Liver (tissue), 9 donors: ENCODE results near the gene IL25. TPM values are rescaled to one million over a fixed set of nuclear protein-coding genes. Genes with fewer than 3 reads are reported as not detected.

Experiments
- DNase-seq: peaks from one replicate; pipeline ENCODE4 v3.0.0-alpha.2; 2017; ENCODE audit warnings: low spot score
- H3K27ac ChIP-seq, 2 donors: one replicate each; pipeline ENCODE4 v1.7.0; 2013; ENCODE audit warnings: inconsistent platforms in 2 of 2, low read length in 2 of 2, control low read depth in 1 of 2, low read depth in 1 of 2, mild to moderate bottlenecking in 1 of 2
- H3K27me3 ChIP-seq, 4 donors: one replicate each; pipeline versions ENCODE4 v1.6.1 to v1.7.0; 2013; ENCODE audit warnings: low read length in 3 of 4, inconsistent platforms in 1 of 4, mild to moderate bottlenecking in 1 of 4, moderate library complexity in 1 of 4; ENCODE audit not compliant: control insufficient read depth in 4 of 4, insufficient read depth in 4 of 4
- H3K36me3 ChIP-seq, 4 donors: one replicate each; pipeline versions ENCODE4 v1.6.1 to v1.7.0; 2013; ENCODE audit warnings: low read length in 3 of 4, mild to moderate bottlenecking in 3 of 4, low read depth in 1 of 4, moderate library complexity in 1 of 4; ENCODE audit not compliant: control insufficient read depth in 4 of 4, insufficient read depth in 3 of 4
- H3K4me1 ChIP-seq, 4 donors: one replicate each; pipeline versions ENCODE4 v1.6.1 to v1.7.0; 2013; ENCODE audit warnings: low read length in 3 of 4, mild to moderate bottlenecking in 3 of 4, moderate library complexity in 1 of 4; ENCODE audit not compliant: control insufficient read depth in 4 of 4, insufficient read depth in 4 of 4
- H3K4me3 ChIP-seq, 3 donors: one replicate each; pipeline versions ENCODE4 v1.6.1 to v1.7.0; 2013; ENCODE audit warnings: low read length in 3 of 3, control low read depth in 1 of 3, low read depth in 1 of 3, mild to moderate bottlenecking in 1 of 3
- H3K9ac ChIP-seq, 2 donors: one replicate each; pipeline ENCODE4 v1.7.0; 2013; ENCODE audit warnings: low read length in 2 of 2, mild to moderate bottlenecking in 2 of 2, moderate library complexity in 2 of 2, control low read depth in 1 of 2, low read depth in 1 of 2
- H3K9me3 ChIP-seq, 4 donors: one replicate each; pipeline versions ENCODE4 v1.6.1 to v1.7.0; 2013; ENCODE audit warnings: low read length in 3 of 4; ENCODE audit not compliant: control insufficient read depth in 4 of 4
- ATF3 ChIP-seq: IDR thresholded peaks from 2 replicates; pipeline ENCODE4 v1.6.1; 2016; ENCODE audit warnings: antibody characterized with exemption
- CTCF ChIP-seq: fragments of 150-350 bp; IDR thresholded peaks from 2 replicates; pipeline ENCODE4 v1.5.1; 2017; ENCODE audit warnings: improper control_type of control experiment, low read depth, low read length; ENCODE audit not compliant: missing input control
- EGR1 ChIP-seq, 2 donors: IDR thresholded peaks; 2 replicates each; pipeline ENCODE4 v1.6.1; 2016 to 2018; ENCODE audit warnings: antibody characterized with exemption in 2 of 2, low read depth in 2 of 2
- FOXA1 ChIP-seq: IDR thresholded peaks from 2 replicates; pipeline ENCODE4 v1.6.1; 2016; ENCODE audit warnings: antibody characterized with exemption
- GABPA ChIP-seq, 2 donors: IDR thresholded peaks in 1 of 2; conservative IDR thresholded peaks in 1 of 2; 2 replicates each; pipeline ENCODE4 v1.6.1; 2016; ENCODE audit warnings: antibody characterized with exemption in 2 of 2, mild to moderate bottlenecking in 1 of 2, moderate library complexity in 1 of 2
- HNF4A ChIP-seq, 2 donors: conservative IDR thresholded peaks; 2 replicates each; pipeline ENCODE4 v1.6.1; 2016; ENCODE audit warnings: antibody characterized with exemption in 2 of 2, mild to moderate bottlenecking in 2 of 2
- HNF4G ChIP-seq: IDR thresholded peaks from 2 replicates; pipeline ENCODE4 v1.6.1; 2016; ENCODE audit warnings: antibody characterized with exemption
- JUND ChIP-seq, 2 donors: IDR thresholded peaks; 2 replicates each; pipeline ENCODE4 v1.6.1; 2016; ENCODE audit warnings: antibody characterized with exemption in 2 of 2
- MAX ChIP-seq: IDR thresholded peaks from 2 replicates; pipeline ENCODE4 v1.6.1; 2016; ENCODE audit warnings: antibody characterized with exemption
- NR2F2 ChIP-seq: IDR thresholded peaks from 2 replicates; pipeline ENCODE4 v1.6.1; 2016; ENCODE audit warnings: antibody characterized with exemption
- RAD21 ChIP-seq, 2 donors: IDR thresholded peaks; 2 replicates each; pipeline ENCODE4 v1.6.1; 2016; ENCODE audit warnings: antibody characterized with exemption in 2 of 2, mild to moderate bottlenecking in 2 of 2
- REST ChIP-seq: IDR thresholded peaks from 2 replicates; pipeline ENCODE4 v1.6.1; 2016; ENCODE audit warnings: antibody characterized with exemption, mild to moderate bottlenecking
- RXRA ChIP-seq, 2 donors: IDR thresholded peaks; 2 replicates each; pipeline ENCODE4 v1.6.1; 2017 to 2018; ENCODE audit warnings: antibody characterized with exemption in 2 of 2, mild to moderate bottlenecking in 1 of 2
- SP1 ChIP-seq: IDR thresholded peaks from 2 replicates; pipeline ENCODE4 v1.6.1; 2018; ENCODE audit warnings: antibody characterized with exemption, mild to moderate bottlenecking
- TAF1 ChIP-seq: conservative IDR thresholded peaks from 2 replicates; pipeline ENCODE4 v1.6.1; 2016; ENCODE audit warnings: antibody characterized with exemption, mild to moderate bottlenecking
- YY1 ChIP-seq: IDR thresholded peaks from 2 replicates; pipeline ENCODE4 v1.6.1; 2016; ENCODE audit warnings: antibody characterized with exemption, mild to moderate bottlenecking
- ZBTB33 ChIP-seq: IDR thresholded peaks from 2 replicates; pipeline ENCODE4 v1.6.1; 2016; ENCODE audit warnings: antibody characterized with exemption
- WGBS: extraction: QIAGEN DNeasy Blood & Tissue Kit; methylation state at CpG from one replicate; pipeline ENCODE4 v1.1.7; 2013; 5-methylcytosine and 5-hydroxymethylcytosine counted together
- polyA plus RNA-seq, 2 donors: library from polyadenylated mRNA; stranded (reverse) in 1 of 2; unstranded in 1 of 2; fragments of 200-250 nt in 1 of 2; fragments of >200 nt in 1 of 2; fragmentation: Nextera tagmentation in 1 of 2; extraction: Ambion mirVana in 1 of 2; gene quantifications; one replicate each; pipeline versions ENCODE4 v1.2.1 to v1.2.3, GENCODE V29; 2013 to 2015
- total RNA-seq, 2 donors: library from RNA; depleted of rRNA; stranded (reverse); fragments of >200 nt; gene quantifications; one replicate each; pipeline ENCODE4 v1.2.3, GENCODE V29; 2014
- donor health status: healthy.
- donor health status: healthy.
- donor health status: healthy.
- donor health status: healthy.
- donor health status: healthy.

IL25 gene
- total and polyA plus RNA-seq, 4 donors = not detected

- WGBS = 73% methylated on average over 10 of the region's 10 CpGs
- Histone ChIP-seq H3K4me1 (no peaks in the 10 kb centered on the region), H3K4me3 (no peak overlapping the region), H3K9me3 (no peaks in the 10 kb centered on the region), H3K27me3 (no peaks in the 10 kb centered on the region), H3K9ac (no peak overlapping the region), H3K27ac (no peak overlapping the region), H3K36me3 (no peaks in the 10 kb centered on the region)
- DNase-seq = no peak
- TF ChIP-seq RAD21 (IDR thresholded peaks at IDR 0.05) (no peak), TAF1 (no peak), SP1 (no peak), NR2F2 (no peak), MAX (no peak)
Observed at GRCh38 chr14:23382731-23383440, 10.3 kb downstream of the IL25 start.

- no peak overlapping the region for H3K9ac ChIP-seq
- no peaks in the 10 kb centered on the region for H3K36me3 ChIP-seq
- H3K4me3 ChIP-seq = no peak overlapping the region
- no peak for DNase-seq
- TF ChIP-seq MAX (no peak), RXRA (IDR thresholded peaks at IDR 0.05) (no peak), CTCF (no peak), EGR1 (IDR thresholded peaks at IDR 0.05; ENCODE audit: low read depth in 2 of 2) (no peak), HNF4G (no peak), HNF4A (conservative IDR thresholded peaks at IDR 0.05) (no peak), GABPA (IDR thresholded peaks at IDR 0.05 in 1 of 2, conservative IDR thresholded peaks at IDR 0.05 in 1 of 2) (no peak), REST (no peak), JUND (IDR thresholded peaks at IDR 0.05) (no peak), ZBTB33 (no peak), NR2F2 (no peak), RAD21 (IDR thresholded peaks at IDR 0.05) (no peak), FOXA1 (no peak), ATF3 (no peak), YY1 (no peak)
- H3K27ac ChIP-seq = no peak overlapping the region
- WGBS = 88% methylated on average over 29 of the region's 29 CpGs
- H3K4me1 ChIP-seq = no peaks in the 10 kb centered on the region
- no peaks in the 10 kb centered on the region for H3K9me3 ChIP-seq
- H3K27me3 ChIP-seq = no peaks in the 10 kb centered on the region
Observed at GRCh38 chr14:23384364-23385080, 11.9 kb downstream of the IL25 start.
